GM23248 (cell line): ENCODE data around the gene ALK. TPM values are rescaled to one million over a fixed set of nuclear protein-coding genes. Genes with fewer than 3 reads are reported as not detected.

Experiments
- DNase-seq: peaks from one replicate; pipeline ENCODE4 v3.0.0-alpha.2; 2015
- H2AFZ ChIP-seq: fragments of 200-600 bp; sonication (generic); 2 replicates; pipeline ENCODE4 v1.6.1; 2016; ENCODE audit warnings: antibody characterized with exemption
- H3F3A ChIP-seq: fragments of 200-600 bp; sonication (generic); 2 replicates; pipeline ENCODE4 v1.6.1; 2016; ENCODE audit warnings: mild to moderate bottlenecking, antibody characterized with exemption, mixed run types; ENCODE audit not compliant: insufficient read depth
- H3K27ac ChIP-seq: fragments of 200-600 bp; sonication (generic); 2 replicates; pipeline ENCODE4 v1.5.1; 2016; ENCODE audit warnings: mild to moderate bottlenecking
- H3K27me3 ChIP-seq: fragments of 200-600 bp; sonication (generic); replicated peaks from 2 replicates; pipeline ENCODE4 v1.6.1; 2016; ENCODE audit warnings: mild to moderate bottlenecking; ENCODE audit not compliant: insufficient read depth
- H3K36me3 ChIP-seq: fragments of 200-600 bp; sonication (generic); 2 replicates; pipeline ENCODE4 v1.6.1; 2016; ENCODE audit warnings: low read depth, mild to moderate bottlenecking
- H3K4me1 ChIP-seq: fragments of 200-600 bp; sonication (generic); 2 replicates; pipeline ENCODE4 v1.6.1; 2016; ENCODE audit warnings: mild to moderate bottlenecking; ENCODE audit not compliant: insufficient read depth
- H3K4me2 ChIP-seq: fragments of 200-600 bp; sonication (generic); one replicate; pipeline ENCODE4 v1.6.1; 2016; ENCODE audit warnings: mild to moderate bottlenecking; ENCODE audit not compliant: unreplicated experiment
- H3K4me3 ChIP-seq: fragments of 200-600 bp; sonication (generic); 2 replicates; pipeline ENCODE4 v1.5.1; 2016; ENCODE audit warnings: mild to moderate bottlenecking
- H3K79me2 ChIP-seq: fragments of 200-600 bp; sonication (generic); 2 replicates; pipeline ENCODE4 v1.6.1; 2016; ENCODE audit warnings: mild to moderate bottlenecking; ENCODE audit not compliant: insufficient read depth
- H3K9ac ChIP-seq: fragments of 200-600 bp; sonication (generic); 2 replicates; pipeline ENCODE4 v1.6.1; 2016; ENCODE audit warnings: mild to moderate bottlenecking
- H3K9me2 ChIP-seq: fragments of 200-600 bp; sonication (generic); 2 replicates; pipeline ENCODE4 v1.6.1; 2016; ENCODE audit warnings: mixed run types, mild to moderate bottlenecking, moderate library complexity; ENCODE audit not compliant: insufficient read depth
- H3K9me3 ChIP-seq: fragments of 200-600 bp; sonication (generic); one replicate; pipeline ENCODE4 v1.6.1; 2017; ENCODE audit warnings: low read depth
- H4K20me1 ChIP-seq: fragments of 200-600 bp; sonication (generic); 2 replicates; pipeline ENCODE4 v1.6.0; 2016; ENCODE audit not compliant: insufficient read depth
- EZH2 ChIP-seq: fragments of 200-600 bp; sonication (generic); IDR thresholded peaks from 2 replicates; pipeline ENCODE4 v1.6.1; 2018; ENCODE audit warnings: antibody characterized with exemption, mild to moderate bottlenecking; ENCODE audit not compliant: insufficient read depth, poor library complexity, severe bottlenecking
- EZH2phosphoT487 ChIP-seq: fragments of 200-600 bp; sonication (generic); IDR thresholded peaks from 2 replicates; pipeline ENCODE4 v1.6.1; 2018; ENCODE audit warnings: antibody characterized with exemption, moderate library complexity, mild to moderate bottlenecking, low read depth; ENCODE audit not compliant: insufficient read depth
- WGBS, 2 experiments: methylation state at CpG; one replicate each; pipeline ENCODE4 v1.1.6; 2015 to 2017; ENCODE audit warnings: low lambda C conversion rate in 2 of 2, low coverage in 1 of 2; ENCODE audit errors: missing lambda C conversion rate in 2 of 2; 5-methylcytosine and 5-hydroxymethylcytosine counted together
- in situ Hi-C: fragments of 300-500 bp; cut with MboI; formaldehyde crosslinking; loops from 2 replicates; pipeline ENCODE4 v1.15.0; 2020
- polyA plus RNA-seq: library from polyadenylated mRNA; unstranded; fragments of >200 nt; fragmentation: Nextera tagmentation; extraction: Ambion mirVana; gene quantifications from 2 replicates; pipeline ENCODE4 v1.2.1, GENCODE V29; 2016
- total RNA-seq: library from RNA; depleted of rRNA; stranded (reverse); fragments of >200 nt; shearing (Covaris generic); gene quantifications from 2 replicates; pipeline ENCODE4 v1.2.3, GENCODE V29; 2014

ALK gene
- total and polyA plus RNA-seq, 2 experiments from 2014 or later, result under 0.01 to 0.05 TPM

- no peaks in the 10 kb centered on the region for H3K36me3 ChIP-seq
Measured at GRCh38 chr2:29526587-29527586, 394.5 kb downstream of the ALK start.

GRCh38 chr2:29525921-29526320, 395.5 kb downstream of the ALK start:
- in situ Hi-C loops, result no loop called here
- no peaks in the 10 kb centered on the region for H3K9me2 ChIP-seq
- H3K79me2 ChIP-seq, result no peaks in the 10 kb centered on the region
- 90% methylated on average over 2 of the region's 2 CpGs for WGBS, 2 experiments
- H3K9ac ChIP-seq, result no peak overlapping the region
- H3K27me3 ChIP-seq, result no peaks in the 10 kb centered on the region
- H3K9me3 ChIP-seq, result no peaks in the 10 kb centered on the region
- H3K4me2 ChIP-seq, result no peak overlapping the region
- no peaks in the 10 kb centered on the region for H4K20me1 ChIP-seq
- TF ChIP-seq EZH2, result no peak
- no peak for TF ChIP-seq EZH2phosphoT487
- peaks cover 14% of the 10 kb centered on the region for H3K4me1 ChIP-seq
- H2AFZ ChIP-seq, result no peak overlapping the region
- H3K4me3 ChIP-seq, result no peak overlapping the region
- H3K27ac ChIP-seq, result no peak overlapping the region
- DNase-seq, result no peak
- no peaks in the 10 kb centered on the region for H3K36me3 ChIP-seq
- peaks cover 14% of the 10 kb centered on the region for H3F3A ChIP-seq

More at GRCh38 chr2:29526587-29527586, 394.5 kb downstream of the ALK start:
- no peaks in the 10 kb centered on the region for H3K27me3 ChIP-seq
- H3K9me3 ChIP-seq, result no peaks in the 10 kb centered on the region
- TF ChIP-seq EZH2phosphoT487, result no peak
- no peak for TF ChIP-seq EZH2
- no peaks in the 10 kb centered on the region for H3K79me2 ChIP-seq
- H3K27ac ChIP-seq, result no peak overlapping the region
- no peaks in the 10 kb centered on the region for H4K20me1 ChIP-seq
- in situ Hi-C loops, result no loop called here
- H3K4me1 ChIP-seq, result peaks cover 14% of the 10 kb centered on the region
- 90 to 94% methylated on average over 7 of the region's 7 CpGs for WGBS, 2 experiments
- H3K4me3 ChIP-seq, result no peak overlapping the region
- no peak overlapping the region for H3K9ac ChIP-seq
- H3K9me2 ChIP-seq, result no peaks in the 10 kb centered on the region
- DNase-seq, result no peak
- H3F3A ChIP-seq, result peaks cover 14% of the 10 kb centered on the region
- H3K4me2 ChIP-seq, result no peak overlapping the region
- H2AFZ ChIP-seq, result no peak overlapping the region

GRCh38 chr2:29524652-29525051, 396.7 kb downstream of the ALK start:
- DNase-seq, result no peak
- in situ Hi-C loops, result no loop called here
- Histone ChIP-seq H3F3A (peaks cover 21% of the 10 kb centered on the region), H3K4me1 (peaks cover 23% of the 10 kb centered on the region), H3K4me2 (no peak overlapping the region), H3K36me3 (no peaks in the 10 kb centered on the region), H3K9ac (no peak overlapping the region), H3K9me2 (no peaks in the 10 kb centered on the region), H2AFZ (no peak overlapping the region), H3K9me3 (no peaks in the 10 kb centered on the region), H3K79me2 (no peaks in the 10 kb centered on the region), H4K20me1 (no peaks in the 10 kb centered on the region), H3K27ac (no peak overlapping the region), H3K27me3 (no peaks in the 10 kb centered on the region), H3K4me3 (no peak overlapping the region)
- no peak for TF ChIP-seq EZH2phosphoT487
- no peak for TF ChIP-seq EZH2
- 73 to 78% methylated on average over 1 of the region's 1 CpG for WGBS, 2 experiments

- H3K9me2 ChIP-seq, result no peaks in the 10 kb centered on the region
- H2AFZ ChIP-seq, result no peak overlapping the region
- in situ Hi-C loops, result no loop called here
- DNase-seq, result peak; percentile 69
- H3K9me3 ChIP-seq, result no peaks in the 10 kb centered on the region
- peaks cover 24% of the 10 kb centered on the region for H3F3A ChIP-seq
- H3K36me3 ChIP-seq, result no peaks in the 10 kb centered on the region
- H4K20me1 ChIP-seq, result no peaks in the 10 kb centered on the region
- no peak for TF ChIP-seq EZH2
- no peak for TF ChIP-seq EZH2phosphoT487
- peaks cover 33% of the 10 kb centered on the region for H3K4me1 ChIP-seq
- no peak overlapping the region for H3K4me3 ChIP-seq
- H3K79me2 ChIP-seq, result no peaks in the 10 kb centered on the region
- no peak overlapping the region for H3K9ac ChIP-seq
- WGBS, 2 experiments, result 73 to 80% methylated on average over 5 of the region's 5 CpGs
- H3K27me3 ChIP-seq, result no peaks in the 10 kb centered on the region
- no peak overlapping the region for H3K27ac ChIP-seq
- no peak overlapping the region for H3K4me2 ChIP-seq
Measured at GRCh38 chr2:29522951-29523669, 398.3 kb downstream of the ALK start.
